SJSA1 (cell line): ENCODE data around the gene PMFBP1. TPM values are rescaled to one million over a fixed set of nuclear protein-coding genes. Genes with fewer than 3 reads are reported as not detected.
"Not testable (repeated sequence)": the region's sequence is repeated elsewhere in the genome, so short reads cannot be mapped to it uniquely, and the experiment has no call there.

Experiments used
- DNase-seq, 2 experiments: peaks; one replicate each; pipeline ENCODE4 v3.0.0-alpha.2; 2015 to 2020; ENCODE audit warnings: low spot score in 2 of 2, low read depth in 1 of 2
- H3K27ac ChIP-seq: fragments of 250-450 bp; sonication (Bioruptor Pico); 2 replicates; pipeline ENCODE4 v1.5.1; 2020; ENCODE audit warnings: mild to moderate bottlenecking, moderate library complexity
- H3K27me3 ChIP-seq: fragments of 250-450 bp; sonication (Bioruptor Pico); replicated peaks from 2 replicates; pipeline ENCODE4 v1.5.1; 2020; ENCODE audit warnings: mild to moderate bottlenecking, moderate library complexity
- H3K36me3 ChIP-seq: fragments of 250-450 bp; sonication (Bioruptor Pico); 2 replicates; pipeline ENCODE4 v1.5.1; 2020; ENCODE audit warnings: mild to moderate bottlenecking
- H3K4me1 ChIP-seq: fragments of 250-450 bp; sonication (Bioruptor Pico); replicated peaks from 2 replicates; pipeline ENCODE4 v1.6.1; 2021; ENCODE audit warnings: mild to moderate bottlenecking
- H3K4me3 ChIP-seq: fragments of 250-450 bp; sonication (Bioruptor Pico); 2 replicates; pipeline ENCODE4 v1.5.1; 2020; ENCODE audit warnings: mild to moderate bottlenecking
- H3K9me3 ChIP-seq: fragments of 250-450 bp; sonication (Bioruptor Pico); replicated peaks from 2 replicates; pipeline ENCODE4 v1.5.1; 2020; ENCODE audit warnings: mild to moderate bottlenecking
- total RNA-seq: library from RNA; depleted of rRNA; stranded (reverse); fragments of >200 nt; shearing (Covaris generic); gene quantifications from 2 replicates; pipeline ENCODE4 v1.2.3, GENCODE V29; 2014

The PMFBP1 gene
- total RNA-seq, 1 experiment from 2014 or later: not detected

DNA sequence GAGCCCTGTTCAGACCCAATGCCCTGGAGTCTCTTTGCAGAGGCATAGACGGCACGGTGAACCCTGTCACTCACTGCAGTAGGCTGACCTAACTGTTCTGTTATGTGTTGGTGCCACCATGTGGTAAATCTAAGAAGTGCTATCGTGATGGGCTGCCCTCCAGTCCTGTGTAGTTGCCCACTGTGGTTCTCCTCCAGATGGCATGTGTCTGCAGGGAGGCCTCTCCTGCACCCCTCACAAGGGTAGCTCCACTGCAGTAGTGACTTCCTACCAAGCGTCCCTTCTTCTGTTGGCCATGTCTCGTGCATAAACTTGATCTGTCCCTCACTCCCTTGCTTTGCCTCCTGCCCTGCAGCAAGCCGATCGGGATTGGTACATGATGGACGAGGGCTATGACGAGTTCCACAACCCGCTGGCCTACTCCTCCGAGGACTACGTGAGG lies 72.6 kb downstream of the PMFBP1 start:
- Histone ChIP-seq H3K36me3 (peaks cover 86% of the 10 kb centered on the region), H3K9me3 (no peaks in the 10 kb centered on the region), H3K4me3 (no peak overlapping the region), H3K4me1 (peaks cover 8% of the 10 kb centered on the region; the same call in 1 of the 2 replicates), H3K27ac (no peak overlapping the region), H3K27me3 (no peaks in the 10 kb centered on the region)
- peak; percentile 27 to 58 for DNase-seq

DNA sequence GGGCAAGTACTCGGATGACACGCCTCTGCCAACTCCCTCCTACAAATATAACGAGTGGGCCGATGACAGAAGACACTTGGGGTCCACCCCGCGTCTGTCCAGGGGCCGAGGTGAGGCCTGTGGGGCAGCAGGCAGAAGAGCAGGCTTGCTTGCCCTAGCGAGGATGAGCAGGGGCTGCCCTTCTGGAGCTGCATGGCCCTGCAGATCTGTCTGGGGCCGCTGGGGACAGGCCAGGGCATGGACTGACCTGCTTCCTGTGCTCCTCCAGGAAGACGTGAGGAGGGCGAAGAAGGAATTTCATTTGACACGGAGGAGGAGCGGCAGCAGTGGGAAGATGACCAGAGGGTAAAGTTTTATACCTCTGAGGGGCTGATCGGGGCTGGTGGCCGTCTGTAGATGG lies 73.0 kb downstream of the PMFBP1 start:
- H3K36me3 ChIP-seq: peaks cover 84% of the 10 kb centered on the region

DNA sequence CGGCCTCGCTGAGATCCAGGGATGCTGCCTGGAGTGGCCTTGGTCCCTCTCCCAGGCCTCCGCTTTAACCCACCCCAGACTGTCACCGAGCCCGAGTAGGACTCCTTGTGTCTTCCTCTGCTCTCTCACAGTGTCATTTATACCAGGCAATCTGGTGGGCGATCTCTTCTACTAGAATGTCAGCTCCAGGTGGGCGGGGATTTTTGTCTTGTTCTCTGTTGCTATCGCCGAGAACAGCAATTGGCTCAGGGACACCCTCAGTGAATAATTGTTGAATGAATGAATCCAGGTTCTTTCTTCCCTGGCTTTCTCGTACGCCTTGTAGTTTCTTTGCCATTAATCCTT lies 77.7 kb downstream of the PMFBP1 start:
- Histone ChIP-seq H3K4me3 (peak overlapping the region; percentile 67), H3K4me1 (peaks cover 13% of the 10 kb centered on the region), H3K27ac (peak overlapping the region; percentile 70), H3K27me3 (no peaks in the 10 kb centered on the region), H3K36me3 (peaks cover 55% of the 10 kb centered on the region), H3K9me3 (no peaks in the 10 kb centered on the region)
- DNase-seq: no peak

More for the DNA sequence above, 73.0 kb downstream of the PMFBP1 start:
- H3K27ac ChIP-seq: no peak overlapping the region
- DNase-seq: no peak
- H3K4me1 ChIP-seq: peaks cover 8% of the 10 kb centered on the region; the same call in 1 of the 2 replicates
- H3K27me3 ChIP-seq: no peaks in the 10 kb centered on the region
- H3K4me3 ChIP-seq: no peak overlapping the region
- no peaks in the 10 kb centered on the region for H3K9me3 ChIP-seq

DNA sequence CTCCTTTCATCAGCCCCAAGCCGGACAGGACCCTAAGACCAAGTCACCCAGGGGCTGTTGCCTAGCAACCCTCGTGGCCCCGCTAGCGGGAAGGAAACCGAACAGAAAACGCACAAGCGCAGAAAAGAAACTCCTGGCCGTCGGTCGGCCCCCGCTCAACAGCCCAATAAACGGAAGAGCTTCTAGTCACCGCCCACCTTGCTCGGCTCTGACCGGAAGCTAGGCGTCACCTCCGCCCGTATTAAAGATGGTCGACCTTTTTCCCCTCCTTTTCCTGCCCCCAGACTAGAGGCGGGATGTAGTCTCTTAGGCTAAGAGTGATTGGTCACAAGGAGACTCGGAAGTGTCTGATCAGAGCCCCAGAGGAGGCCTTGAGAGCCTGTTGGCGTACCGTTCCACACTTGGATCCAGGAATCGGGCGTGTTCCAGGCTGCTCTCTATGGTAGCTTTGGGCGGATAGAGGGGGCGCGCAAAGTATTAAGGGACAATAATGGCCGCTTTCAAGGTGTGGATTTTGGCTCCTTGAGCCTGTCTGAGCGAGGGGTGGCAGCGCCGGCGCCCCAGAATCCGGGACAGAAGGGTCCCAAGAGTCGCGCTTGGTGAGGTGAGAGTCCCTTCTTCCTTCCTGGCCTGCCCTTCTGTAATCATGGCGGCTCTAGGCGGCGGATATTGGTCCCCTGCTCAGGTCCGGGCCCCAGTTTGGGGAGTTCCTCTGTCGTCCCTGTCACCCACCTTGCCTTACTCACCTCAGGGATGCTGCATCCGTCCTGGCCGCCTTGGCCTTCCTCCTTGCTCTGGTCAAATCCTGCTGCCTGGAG lies 78.3 kb downstream of the PMFBP1 start, which contains the start of the genes DHX38 and TXNL4B:
TSS of gene DHX38 (plus strand) at position 400 of the 818 bp plus-strand sequence. CDS start 2,311 bp downstream, outside the sequence.
TSS of gene TXNL4B (minus strand) at position 173 of the 818 bp plus-strand sequence. CDS start 2,871 bp downstream, outside the sequence.
- Histone ChIP-seq H3K9me3 (no peaks in the 10 kb centered on the region), H3K27me3 (no peaks in the 10 kb centered on the region), H3K27ac (peak within 1 kb of the TSS; percentile 70), H3K36me3 (peaks cover 55% of the 10 kb centered on the region), H3K4me3 (peak within 1 kb of the TSS; percentile 67), H3K4me1 (peaks cover 13% of the 10 kb centered on the region)
- DNase-seq: peak; percentile 96 to 98

DNA sequence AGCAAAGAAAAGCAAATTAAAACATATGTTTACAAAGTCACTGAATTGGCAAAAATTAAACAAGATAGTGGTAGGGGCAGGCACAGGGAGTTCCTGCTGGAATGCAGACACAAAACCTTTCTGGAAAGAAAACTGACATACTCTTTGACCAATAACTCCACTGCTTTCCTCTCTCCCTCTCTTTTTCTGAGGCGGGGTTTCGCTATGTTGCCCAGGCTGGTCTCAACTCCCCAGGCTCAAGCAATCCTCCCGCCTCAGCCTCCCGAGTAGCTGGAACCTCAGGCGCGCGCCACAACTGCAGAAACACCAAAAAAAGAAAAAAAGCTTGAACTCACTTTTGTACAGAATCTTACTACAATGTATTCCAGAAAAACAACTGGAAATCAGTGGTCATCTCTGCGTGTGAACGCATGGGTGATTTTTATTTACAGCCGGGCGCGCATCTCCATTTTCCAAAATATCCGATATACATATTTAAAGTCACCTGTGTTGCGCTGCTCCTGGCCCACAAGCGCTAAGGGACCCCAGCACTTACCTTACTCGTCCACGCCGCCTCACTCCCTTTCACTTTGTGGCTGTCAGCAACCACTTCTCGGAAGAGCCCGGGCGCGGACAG lies 79.0 kb downstream of the PMFBP1 start:
- H3K27me3 ChIP-seq: no peaks in the 10 kb centered on the region
- H3K9me3 ChIP-seq: no peaks in the 10 kb centered on the region
- H3K4me3 ChIP-seq: peak overlapping the region; percentile 67
- DNase-seq: peak; percentile 57 to 68
- H3K36me3 ChIP-seq: peaks cover 55% of the 10 kb centered on the region
- peak overlapping the region; percentile 50 for H3K27ac ChIP-seq
- peaks cover 13% of the 10 kb centered on the region for H3K4me1 ChIP-seq

DNA sequence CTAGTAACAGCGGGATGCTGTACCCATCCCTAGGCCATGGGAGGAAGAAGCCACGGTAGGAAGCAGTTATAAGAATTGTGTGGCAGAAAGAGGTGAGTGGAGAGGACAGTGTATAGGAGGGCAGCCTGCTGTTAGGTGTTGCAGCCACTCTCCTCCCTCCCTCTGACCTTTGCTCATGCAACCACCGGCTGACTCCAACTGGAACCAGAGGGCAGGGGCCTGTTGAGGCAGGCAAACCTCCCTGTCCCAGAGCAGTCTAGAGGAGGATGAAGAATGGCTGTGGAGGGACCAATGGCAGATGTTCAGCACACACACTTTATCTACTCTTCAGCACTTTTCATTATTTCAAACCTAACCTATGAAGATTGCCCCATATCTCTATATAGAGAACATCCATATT lies 80.7 kb downstream of the PMFBP1 start:
- Histone ChIP-seq H3K36me3 (peaks cover 53% of the 10 kb centered on the region), H3K4me1 (peaks cover 13% of the 10 kb centered on the region), H3K9me3 (no peaks in the 10 kb centered on the region), H3K27me3 (no peaks in the 10 kb centered on the region), H3K4me3 (no peak overlapping the region), H3K27ac (no peak overlapping the region)
- DNase-seq: no peak

DNA sequence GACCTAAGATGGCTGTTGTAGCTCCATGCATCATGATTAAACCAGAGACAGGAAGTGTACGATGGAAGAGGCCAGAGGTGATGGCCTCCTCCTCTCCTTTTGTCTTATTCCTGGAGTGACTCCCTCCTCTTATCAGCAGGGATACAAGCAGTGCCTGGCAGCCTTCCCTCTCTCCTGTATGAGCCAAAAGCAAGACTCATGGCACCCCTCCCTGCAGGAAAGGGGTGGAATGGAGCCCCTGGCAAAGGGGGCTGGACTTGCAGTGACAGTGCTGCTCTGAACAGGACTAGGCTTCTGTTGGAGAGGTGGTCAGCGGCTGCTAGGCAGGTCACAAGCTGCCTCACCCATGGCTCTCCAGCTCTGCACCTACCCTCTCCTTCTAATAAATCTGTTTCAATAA lies 87.0 kb downstream of the PMFBP1 start:
- Histone ChIP-seq H3K4me3 (no peak overlapping the region), H3K9me3 (peaks cover 7% of the 10 kb centered on the region; the same call in 1 of the 2 replicates), H3K27me3 (no peaks in the 10 kb centered on the region), H3K27ac (no peak overlapping the region), H3K36me3 (peaks cover 55% of the 10 kb centered on the region), H3K4me1 (peaks cover 5% of the 10 kb centered on the region)
- no peak for DNase-seq

DNA sequence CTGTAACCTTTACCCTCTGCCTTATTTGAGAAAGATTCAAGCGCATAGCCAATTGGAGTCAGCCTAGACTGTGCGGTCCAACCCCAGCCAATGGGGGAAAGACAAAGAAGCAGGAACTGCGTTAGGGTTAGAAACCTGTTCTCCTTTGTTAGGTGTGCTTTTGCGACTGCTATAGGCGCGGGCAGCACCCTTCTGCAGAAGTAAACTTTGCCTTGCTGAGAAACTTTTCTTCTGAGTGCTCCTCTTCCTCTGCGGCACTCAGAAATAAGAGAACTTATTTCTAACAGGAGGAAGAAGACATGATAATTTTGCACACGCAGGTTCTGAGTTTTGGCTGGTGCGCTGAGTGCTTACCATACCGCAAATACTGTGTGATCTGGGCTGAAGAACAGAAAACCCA lies 87.5 kb downstream of the PMFBP1 start:
- Histone ChIP-seq H3K4me1 (peaks cover 5% of the 10 kb centered on the region), H3K27ac (no peak overlapping the region), H3K27me3 (no peaks in the 10 kb centered on the region), H3K4me3 (no peak overlapping the region), H3K9me3 (peaks cover 7% of the 10 kb centered on the region; the same call in 1 of the 2 replicates), H3K36me3 (peaks cover 49% of the 10 kb centered on the region)
- no peak for DNase-seq

DNA sequence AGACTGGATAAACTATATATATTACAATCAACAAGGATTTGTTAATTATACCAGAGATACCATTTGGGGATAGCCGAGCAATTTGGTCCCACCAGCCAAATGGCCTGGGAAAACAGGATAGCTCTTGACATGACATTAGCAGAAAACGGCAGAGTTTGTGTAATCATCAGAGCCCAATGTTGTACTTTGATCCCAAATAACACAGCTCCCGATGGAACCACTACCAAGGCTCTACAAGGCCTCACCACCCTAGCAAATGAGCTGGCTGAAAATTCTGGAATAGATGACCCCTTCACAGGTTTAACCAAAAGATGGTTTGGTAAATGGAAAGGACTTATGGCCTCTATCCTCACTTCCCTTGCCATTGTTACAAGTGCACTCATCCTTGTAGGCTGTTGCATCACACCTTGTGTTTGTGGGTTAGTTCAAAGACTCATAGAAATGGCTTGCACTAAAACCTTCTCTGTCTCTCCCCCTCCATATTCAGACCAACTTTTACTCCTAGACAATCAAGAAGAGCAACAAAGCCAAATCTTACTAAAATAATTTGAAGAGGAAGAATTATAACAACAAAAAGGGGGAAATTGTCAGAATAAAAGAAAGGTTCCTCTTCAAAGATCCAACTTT lies 88.1 kb downstream of the PMFBP1 start:
- H3K27me3 ChIP-seq: no peaks in the 10 kb centered on the region
- peaks cover 5% of the 10 kb centered on the region for H3K4me1 ChIP-seq
- peaks cover 7% of the 10 kb centered on the region; the same call in 1 of the 2 replicates for H3K9me3 ChIP-seq
- H3K4me3 ChIP-seq: no peak overlapping the region
- DNase-seq: no peak
- peaks cover 44% of the 10 kb centered on the region for H3K36me3 ChIP-seq
- no peak overlapping the region for H3K27ac ChIP-seq

DNA sequence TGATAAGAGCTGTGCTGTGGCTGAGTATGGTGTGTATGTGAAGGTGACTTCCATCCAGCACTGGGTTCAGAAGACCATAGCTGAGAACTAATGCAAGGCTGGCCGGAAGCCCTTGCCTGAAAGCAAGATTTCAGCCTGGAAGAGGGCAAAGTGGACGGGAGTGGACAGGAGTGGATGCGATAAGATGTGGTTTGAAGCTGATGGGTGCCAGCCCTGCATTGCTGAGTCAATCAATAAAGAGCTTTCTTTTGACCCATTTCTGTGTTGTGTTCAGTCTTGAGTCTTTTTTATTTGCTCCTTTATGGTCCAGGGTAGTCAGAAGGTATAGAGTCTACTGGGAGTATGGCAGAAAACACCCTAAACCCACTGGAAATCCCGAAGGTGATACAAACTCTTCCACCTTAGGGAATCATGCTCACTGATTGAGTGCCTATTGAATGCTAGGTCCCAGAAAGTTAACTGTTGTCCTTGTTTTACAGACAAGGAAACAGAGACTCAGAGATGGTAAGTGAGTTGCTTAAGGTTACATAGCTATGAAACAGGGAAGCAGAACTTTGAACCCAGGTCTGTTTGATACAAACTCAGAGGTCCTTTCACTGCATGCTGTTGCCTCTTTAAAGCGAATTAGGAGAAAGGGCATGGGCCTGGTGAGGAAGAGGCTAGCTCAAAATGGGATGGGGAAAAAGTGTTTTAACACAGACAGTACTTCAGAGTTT lies 94.8 kb downstream of the PMFBP1 start:
- not testable (repeated sequence) for H3K4me1 ChIP-seq, H3K9me3 ChIP-seq, H3K27ac ChIP-seq, H3K4me3 ChIP-seq, DNase-seq, H3K36me3 ChIP-seq, H3K27me3 ChIP-seq

DNA sequence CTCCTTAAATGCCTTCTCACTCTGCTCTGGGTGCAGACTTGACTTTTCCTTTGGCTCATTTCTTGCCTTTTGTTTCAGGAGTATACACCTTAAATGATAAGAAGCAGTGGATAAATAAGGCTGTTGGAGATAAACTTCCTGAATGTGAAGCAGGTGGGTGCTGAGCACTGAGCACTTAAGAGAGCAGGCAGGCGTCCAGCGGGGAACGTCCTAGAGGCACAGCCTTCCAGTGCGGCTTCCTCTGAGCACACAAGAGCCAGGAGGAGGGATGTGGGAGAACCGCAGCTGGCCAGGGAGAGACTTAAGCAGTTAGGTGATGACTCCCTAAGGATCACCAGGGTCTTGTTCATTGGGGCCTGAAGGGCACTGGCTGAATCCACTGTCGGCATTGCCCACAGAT lies 96.9 kb downstream of the PMFBP1 start:
- not testable (repeated sequence) for H3K27ac ChIP-seq, H3K36me3 ChIP-seq, H3K27me3 ChIP-seq, H3K4me3 ChIP-seq, H3K9me3 ChIP-seq, H3K4me1 ChIP-seq, DNase-seq

DNA sequence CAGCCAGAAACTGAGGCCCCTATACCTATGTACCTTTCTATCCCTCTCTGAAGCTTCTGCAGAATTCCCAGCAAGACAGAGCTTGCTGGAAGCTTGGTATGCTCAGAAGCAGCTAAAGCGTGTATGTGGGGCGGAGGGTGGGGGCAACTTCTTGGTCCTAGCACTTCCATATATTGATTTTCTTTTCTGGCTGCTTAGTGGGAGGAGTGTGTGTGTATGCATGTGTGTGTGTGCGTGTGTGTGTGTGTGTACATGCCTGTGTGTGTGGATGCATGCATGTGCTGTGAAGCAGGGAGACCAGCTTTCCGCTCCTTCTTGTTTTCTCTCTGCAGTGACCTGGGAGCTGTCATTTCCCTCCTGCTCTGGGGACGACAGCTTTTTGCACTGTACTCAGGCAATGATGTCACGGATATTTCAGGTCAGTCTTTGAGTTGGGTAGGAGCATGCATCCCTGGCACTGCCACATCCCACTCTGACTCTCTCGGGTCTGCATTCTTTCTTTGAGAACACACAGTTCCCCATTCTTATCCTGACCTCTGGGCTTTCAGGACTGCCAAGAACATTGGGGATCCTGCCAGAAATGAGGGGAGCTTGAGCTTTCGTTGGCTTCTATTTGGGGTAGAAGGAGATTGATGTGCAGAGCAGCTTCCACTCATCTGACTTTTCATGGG lies 98.3 kb downstream of the PMFBP1 start:
- no peaks in the 10 kb centered on the region for H3K36me3 ChIP-seq
- no peak overlapping the region for H3K4me3 ChIP-seq
- DNase-seq: no peak
- H3K27me3 ChIP-seq: no peaks in the 10 kb centered on the region
- no peaks in the 10 kb centered on the region for H3K4me1 ChIP-seq
- H3K9me3 ChIP-seq: no peaks in the 10 kb centered on the region
- H3K27ac ChIP-seq: no peak overlapping the region
